ENCODE results near the gene KDM1A.

KDM1A gene

DNA sequence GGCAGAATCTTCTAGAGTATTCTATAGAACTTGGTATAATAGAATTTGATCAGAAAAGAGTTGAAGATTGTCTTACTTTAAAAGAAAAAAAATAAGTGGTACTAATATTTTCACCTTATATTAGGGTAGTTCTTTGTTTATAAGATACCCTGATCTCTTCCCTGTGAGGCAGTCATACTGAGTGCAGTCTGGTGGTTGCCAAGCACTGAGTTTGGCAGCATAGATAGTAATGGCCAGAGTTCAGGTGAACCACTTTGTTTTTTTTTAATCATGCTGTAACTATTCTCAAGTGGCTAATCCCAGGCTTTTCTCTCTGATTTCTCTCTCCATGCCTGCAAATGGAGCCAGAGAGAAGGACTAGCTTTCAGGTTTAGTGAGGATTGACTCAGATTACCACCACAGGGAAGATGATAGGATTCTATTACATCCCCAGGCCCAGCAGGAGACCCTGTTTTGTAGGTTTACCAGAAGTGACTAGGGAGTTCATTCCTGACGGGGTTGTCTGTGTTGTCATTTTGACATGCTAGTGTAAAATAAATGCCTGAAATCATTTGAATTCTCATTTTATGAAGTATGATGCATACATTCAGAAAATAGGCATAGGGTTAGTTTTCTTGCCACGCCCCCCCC lies 16.7 kb downstream of the KDM1A start:
- no peaks in the 10 kb centered on the region for H3K4me1 ChIP-seq (ENCODE audit: control insufficient read depth in 2 of 2, insufficient read depth in 2 of 2, low read length in 2 of 2)
- H3K9me3 ChIP-seq (ENCODE audit: control insufficient read depth in 2 of 2, low read length in 2 of 2): no peaks in the 10 kb centered on the region
- no peak overlapping the region for H3K4me3 ChIP-seq (ENCODE audit: low read length in 2 of 2)
- H3K9ac ChIP-seq (ENCODE audit: low read depth in 1 of 2, low read length in 2 of 2): no peak overlapping the region
- no peaks in the 10 kb centered on the region for H3K27me3 ChIP-seq (ENCODE audit: control insufficient read depth in 2 of 2, insufficient read depth in 2 of 2, low read length in 2 of 2)
- no peaks in the 10 kb centered on the region for H3K36me3 ChIP-seq (ENCODE audit: control insufficient read depth in 2 of 2, insufficient read depth in 2 of 2, low read length in 2 of 2)
- no peak overlapping the region for H3K27ac ChIP-seq (ENCODE audit: low read depth in 2 of 2, low read length in 2 of 2)

DNA sequence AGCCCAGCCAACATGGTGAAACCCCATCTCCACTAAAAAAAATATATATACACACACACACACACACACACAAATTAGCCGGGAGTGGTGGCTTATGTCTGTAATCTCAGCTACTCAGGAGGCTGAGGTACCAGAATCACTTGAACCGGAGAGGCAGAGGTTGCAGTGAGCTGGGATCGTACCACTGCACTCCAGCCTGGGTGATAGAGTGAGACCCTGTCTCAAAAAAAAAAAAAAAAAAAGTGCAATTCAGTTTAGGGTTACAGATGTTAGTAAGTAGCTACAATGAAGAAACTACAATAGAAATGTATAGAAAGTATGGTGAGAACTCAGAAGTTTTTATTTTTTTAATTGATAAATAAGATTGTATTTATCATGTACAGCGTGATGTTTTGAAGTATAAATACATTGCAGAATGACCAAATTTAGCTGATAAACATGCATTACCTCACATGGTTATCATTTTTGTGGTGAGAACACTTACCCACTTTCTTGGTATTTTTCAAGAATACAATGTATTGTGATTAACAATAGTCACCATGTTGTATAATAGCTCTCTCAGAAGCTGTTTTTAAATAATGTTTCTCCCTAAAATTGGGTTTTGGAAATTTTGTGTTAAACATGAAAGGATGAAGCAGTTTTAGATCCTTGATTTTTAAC lies 17.9 kb downstream of the KDM1A start:
- Histone ChIP-seq H3K27me3 (ENCODE audit: control insufficient read depth in 2 of 2, insufficient read depth in 2 of 2, low read length in 2 of 2) (no peaks in the 10 kb centered on the region), H3K9me3 (ENCODE audit: control insufficient read depth in 2 of 2, low read length in 2 of 2) (no peaks in the 10 kb centered on the region), H3K9ac (ENCODE audit: low read depth in 1 of 2, low read length in 2 of 2) (no peak overlapping the region), H3K36me3 (ENCODE audit: control insufficient read depth in 2 of 2, insufficient read depth in 2 of 2, low read length in 2 of 2) (no peaks in the 10 kb centered on the region), H3K4me1 (ENCODE audit: control insufficient read depth in 2 of 2, insufficient read depth in 2 of 2, low read length in 2 of 2) (no peaks in the 10 kb centered on the region), H3K27ac (ENCODE audit: low read depth in 2 of 2, low read length in 2 of 2) (no peak overlapping the region), H3K4me3 (ENCODE audit: low read length in 2 of 2) (no peak overlapping the region)

GRCh38 chr1:23039308-23039826 lies 20.1 kb downstream of the KDM1A start:
- Histone ChIP-seq H3K27ac (ENCODE audit: low read depth in 2 of 2, low read length in 2 of 2) (no peak overlapping the region), H3K9me3 (ENCODE audit: control insufficient read depth in 2 of 2, low read length in 2 of 2) (no peaks in the 10 kb centered on the region), H3K36me3 (ENCODE audit: control insufficient read depth in 2 of 2, insufficient read depth in 2 of 2, low read length in 2 of 2) (no peaks in the 10 kb centered on the region), H3K9ac (ENCODE audit: low read depth in 1 of 2, low read length in 2 of 2) (no peak overlapping the region), H3K27me3 (ENCODE audit: control insufficient read depth in 2 of 2, insufficient read depth in 2 of 2, low read length in 2 of 2) (no peaks in the 10 kb centered on the region), H3K4me3 (ENCODE audit: low read length in 2 of 2) (no peak overlapping the region), H3K4me1 (ENCODE audit: control insufficient read depth in 2 of 2, insufficient read depth in 2 of 2, low read length in 2 of 2) (no peaks in the 10 kb centered on the region)

GRCh38 chr1:23040509-23040908 lies 21.2 kb downstream of the KDM1A start:
- no peak overlapping the region for H3K27ac ChIP-seq (ENCODE audit: low read depth in 2 of 2, low read length in 2 of 2)
- no peaks in the 10 kb centered on the region for H3K9me3 ChIP-seq (ENCODE audit: control insufficient read depth in 2 of 2, low read length in 2 of 2)
- no peaks in the 10 kb centered on the region for H3K27me3 ChIP-seq (ENCODE audit: control insufficient read depth in 2 of 2, insufficient read depth in 2 of 2, low read length in 2 of 2)
- H3K4me3 ChIP-seq (ENCODE audit: low read length in 2 of 2): no peak overlapping the region
- H3K36me3 ChIP-seq (ENCODE audit: control insufficient read depth in 2 of 2, insufficient read depth in 2 of 2, low read length in 2 of 2): no peaks in the 10 kb centered on the region
- no peaks in the 10 kb centered on the region for H3K4me1 ChIP-seq (ENCODE audit: control insufficient read depth in 2 of 2, insufficient read depth in 2 of 2, low read length in 2 of 2)
- H3K9ac ChIP-seq (ENCODE audit: low read depth in 1 of 2, low read length in 2 of 2): no peak overlapping the region

GRCh38 chr1:23044035-23044434 lies 24.8 kb downstream of the KDM1A start:
- no peaks in the 10 kb centered on the region for H3K9me3 ChIP-seq (ENCODE audit: control insufficient read depth in 2 of 2, low read length in 2 of 2)
- H3K36me3 ChIP-seq (ENCODE audit: control insufficient read depth in 2 of 2, insufficient read depth in 2 of 2, low read length in 2 of 2): no peaks in the 10 kb centered on the region
- no peak overlapping the region for H3K27ac ChIP-seq (ENCODE audit: low read depth in 2 of 2, low read length in 2 of 2)
- no peak overlapping the region for H3K4me3 ChIP-seq (ENCODE audit: low read length in 2 of 2)
- no peak overlapping the region for H3K9ac ChIP-seq (ENCODE audit: low read depth in 1 of 2, low read length in 2 of 2)
- H3K27me3 ChIP-seq (ENCODE audit: control insufficient read depth in 2 of 2, insufficient read depth in 2 of 2, low read length in 2 of 2): no peaks in the 10 kb centered on the region
- H3K4me1 ChIP-seq (ENCODE audit: control insufficient read depth in 2 of 2, insufficient read depth in 2 of 2, low read length in 2 of 2): no peaks in the 10 kb centered on the region

DNA sequence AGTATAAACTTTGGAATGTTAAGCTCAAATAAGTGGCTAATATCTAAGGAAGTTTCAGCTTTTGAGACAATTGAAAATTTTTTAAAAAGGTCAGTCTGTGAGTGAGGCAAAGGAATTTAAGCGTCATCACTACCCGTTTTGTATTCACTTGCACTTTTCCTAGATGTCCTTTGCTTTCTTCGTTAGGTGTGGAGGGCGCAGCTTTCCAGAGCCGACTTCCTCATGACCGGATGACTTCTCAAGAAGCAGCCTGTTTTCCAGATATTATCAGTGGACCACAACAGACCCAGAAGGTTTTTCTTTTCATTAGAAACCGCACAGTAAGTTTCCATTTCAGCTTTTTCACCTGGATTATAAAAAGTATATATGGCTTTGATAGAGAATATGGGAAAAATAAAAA lies 30.9 kb downstream of the KDM1A start:
- H3K9ac ChIP-seq (ENCODE audit: low read depth in 1 of 2, low read length in 2 of 2): no peak overlapping the region
- H3K9me3 ChIP-seq (ENCODE audit: control insufficient read depth in 2 of 2, low read length in 2 of 2): no peaks in the 10 kb centered on the region
- no peak overlapping the region for H3K27ac ChIP-seq (ENCODE audit: low read depth in 2 of 2, low read length in 2 of 2)
- no peak overlapping the region for H3K4me3 ChIP-seq (ENCODE audit: low read length in 2 of 2)
- H3K4me1 ChIP-seq (ENCODE audit: control insufficient read depth in 2 of 2, insufficient read depth in 2 of 2, low read length in 2 of 2): peaks cover 0 to 3% of the 10 kb centered on the region in 2 donors
- H3K27me3 ChIP-seq (ENCODE audit: control insufficient read depth in 2 of 2, insufficient read depth in 2 of 2, low read length in 2 of 2): no peaks in the 10 kb centered on the region
- peaks cover 18 to 20% of the 10 kb centered on the region in 2 donors for H3K36me3 ChIP-seq (ENCODE audit: control insufficient read depth in 2 of 2, insufficient read depth in 2 of 2, low read length in 2 of 2)

- H3K4me3 ChIP-seq (ENCODE audit: low read length in 2 of 2): no peak overlapping the region
- H3K4me1 ChIP-seq (ENCODE audit: control insufficient read depth in 2 of 2, insufficient read depth in 2 of 2, low read length in 2 of 2): peaks cover 0 to 3% of the 10 kb centered on the region in 2 donors
- H3K9ac ChIP-seq (ENCODE audit: low read depth in 1 of 2, low read length in 2 of 2): no peak overlapping the region
- H3K27me3 ChIP-seq (ENCODE audit: control insufficient read depth in 2 of 2, insufficient read depth in 2 of 2, low read length in 2 of 2): no peaks in the 10 kb centered on the region
- H3K9me3 ChIP-seq (ENCODE audit: control insufficient read depth in 2 of 2, low read length in 2 of 2): no peaks in the 10 kb centered on the region
- H3K36me3 ChIP-seq (ENCODE audit: control insufficient read depth in 2 of 2, insufficient read depth in 2 of 2, low read length in 2 of 2): peaks cover 18 to 20% of the 10 kb centered on the region in 2 donors
- H3K27ac ChIP-seq (ENCODE audit: low read depth in 2 of 2, low read length in 2 of 2): no peak overlapping the region
Observed at GRCh38 chr1:23051290-23051909, 32.1 kb downstream of the KDM1A start.

- no peak overlapping the region for H3K9ac ChIP-seq (ENCODE audit: low read depth in 1 of 2, low read length in 2 of 2)
- no peak overlapping the region for H3K27ac ChIP-seq (ENCODE audit: low read depth in 2 of 2, low read length in 2 of 2)
- no peaks in the 10 kb centered on the region for H3K9me3 ChIP-seq (ENCODE audit: control insufficient read depth in 2 of 2, low read length in 2 of 2)
- H3K4me1 ChIP-seq (ENCODE audit: control insufficient read depth in 2 of 2, insufficient read depth in 2 of 2, low read length in 2 of 2): peaks cover 0 to 3% of the 10 kb centered on the region in 2 donors
- no peak overlapping the region for H3K4me3 ChIP-seq (ENCODE audit: low read length in 2 of 2)
- peaks cover 44 to 49% of the 10 kb centered on the region in 2 donors for H3K36me3 ChIP-seq (ENCODE audit: control insufficient read depth in 2 of 2, insufficient read depth in 2 of 2, low read length in 2 of 2)
- no peaks in the 10 kb centered on the region for H3K27me3 ChIP-seq (ENCODE audit: control insufficient read depth in 2 of 2, insufficient read depth in 2 of 2, low read length in 2 of 2)
Observed at GRCh38 chr1:23057301-23057700, 38.0 kb downstream of the KDM1A start.

- Histone ChIP-seq H3K9ac (ENCODE audit: low read depth in 1 of 2, low read length in 2 of 2) (no peak overlapping the region), H3K27me3 (ENCODE audit: control insufficient read depth in 2 of 2, insufficient read depth in 2 of 2, low read length in 2 of 2) (no peaks in the 10 kb centered on the region), H3K4me1 (ENCODE audit: control insufficient read depth in 2 of 2, insufficient read depth in 2 of 2, low read length in 2 of 2) (no peaks in the 10 kb centered on the region), H3K4me3 (ENCODE audit: low read length in 2 of 2) (no peak overlapping the region), H3K36me3 (ENCODE audit: control insufficient read depth in 2 of 2, insufficient read depth in 2 of 2, low read length in 2 of 2) (peaks cover 44 to 62% of the 10 kb centered on the region in 2 donors), H3K27ac (ENCODE audit: low read depth in 2 of 2, low read length in 2 of 2) (no peak overlapping the region), H3K9me3 (ENCODE audit: control insufficient read depth in 2 of 2, low read length in 2 of 2) (no peaks in the 10 kb centered on the region)
Observed at GRCh38 chr1:23062271-23062670, 43.0 kb downstream of the KDM1A start.

DNA sequence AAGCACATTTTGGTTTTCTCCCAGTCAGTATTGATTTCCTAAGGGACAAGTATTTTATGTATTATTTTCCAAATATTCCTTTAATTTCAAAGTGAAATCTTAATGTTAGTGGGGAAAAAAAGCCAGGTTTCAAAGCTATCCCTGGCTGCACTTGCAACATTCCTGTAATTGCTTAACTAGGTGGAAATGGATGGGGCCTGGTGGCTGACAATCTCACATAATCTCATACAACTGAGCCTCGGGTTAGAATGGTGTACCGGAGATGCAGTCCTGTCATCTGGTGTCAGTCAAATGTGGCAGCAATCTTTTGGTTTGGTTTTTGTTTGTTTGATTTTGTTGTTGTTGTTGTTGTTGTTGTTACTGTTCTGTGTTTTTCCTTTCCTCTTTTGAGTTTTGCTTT lies 46.1 kb downstream of the KDM1A start:
- no peaks in the 10 kb centered on the region for H3K27me3 ChIP-seq (ENCODE audit: control insufficient read depth in 2 of 2, insufficient read depth in 2 of 2, low read length in 2 of 2)
- H3K9me3 ChIP-seq (ENCODE audit: control insufficient read depth in 2 of 2, low read length in 2 of 2): no peaks in the 10 kb centered on the region
- no peak overlapping the region for H3K4me3 ChIP-seq (ENCODE audit: low read length in 2 of 2)
- H3K9ac ChIP-seq (ENCODE audit: low read depth in 1 of 2, low read length in 2 of 2): no peak overlapping the region
- no peak overlapping the region for H3K27ac ChIP-seq (ENCODE audit: low read depth in 2 of 2, low read length in 2 of 2)
- peaks cover 39 to 63% of the 10 kb centered on the region in 2 donors for H3K36me3 ChIP-seq (ENCODE audit: control insufficient read depth in 2 of 2, insufficient read depth in 2 of 2, low read length in 2 of 2)
- H3K4me1 ChIP-seq (ENCODE audit: control insufficient read depth in 2 of 2, insufficient read depth in 2 of 2, low read length in 2 of 2): no peaks in the 10 kb centered on the region

All from mucosa of rectum (tissue), 2 donors.